ENCODE data around the gene SCAMP4. TPM values are rescaled to one million over a fixed set of nuclear protein-coding genes. Genes with fewer than 3 reads are reported as not detected.

Gene SCAMP4
- polyA plus RNA-seq, 2 of the 4 experiments (the other 2 are of a cell fraction) = 7.6 to 63.0 TPM

- POLR2A ChIA-PET = no interaction called here
- Histone ChIP-seq H3K4me3 (no peak overlapping the region), H3K27ac (no peak overlapping the region), H3K4me2 (no peak overlapping the region), H3K4me1 (no peaks in the 10 kb centered on the region), H3K9me3 (no peaks in the 10 kb centered on the region)
- 87% methylated on average over 23 of the region's 49 CpGs for WGBS (ENCODE audit: missing lambda C conversion rate)
- DNase-seq (ENCODE audit: low read depth in 1 of 2, low spot score in 1 of 2) (no peak), FAIRE-seq (no peak), ATAC-seq (no peak)
- CTCF ChIA-PET = interaction anchor here (0.7 to 1.9 kb wide), 7 partner anchors 14 to 101 kb away, joined by 3 to 4 read pairs (median 3); no protein-coding TSS in a partner anchor
- no peak for TF ChIP-seq BHLHE40 (IDR thresholded peaks at IDR 0.05; ENCODE audit: low read depth, low read length)
- no peak for TF ChIP-seq RCOR1 (IDR thresholded peaks at IDR 0.05; ENCODE audit: low read depth, low read length)
- no peak for TF ChIP-seq GATA3 (IDR thresholded peaks at IDR 0.05; ENCODE audit: borderline replicate concordance)
- no peak for TF ChIP-seq EHMT2 (IDR thresholded peaks at IDR 0.05; ENCODE audit: low read depth)
- TF ChIP-seq RNF2 (IDR thresholded peaks at IDR 0.05; ENCODE audit: borderline replicate concordance, low read depth) = no peak
- no peak for TF ChIP-seq ZNF302 (CRISPR knock-in tag; IDR thresholded peaks at IDR 0.05)
- TF ChIP-seq NPAS2 (CRISPR knock-in tag; IDR thresholded peaks at IDR 0.05; ENCODE audit: borderline replicate concordance) = no peak
- no peak for TF ChIP-seq RFX5 (IDR thresholded peaks at IDR 0.05)
- TF ChIP-seq POLR2A (IDR thresholded peaks at IDR 0.05; ENCODE audit: low read length) = no peak
- no peak for TF ChIP-seq EP300 (IDR thresholded peaks at IDR 0.05)
- TF ChIP-seq USF2 (IDR thresholded peaks at IDR 0.05) = no peak
- TF ChIP-seq FOSL2 (IDR thresholded peaks at IDR 0.05) = no peak
- TF ChIP-seq FOSL2 (CRISPR knock-in tag; IDR thresholded peaks at IDR 0.05) = no peak
- TF ChIP-seq CEBPB (IDR thresholded peaks at IDR 0.05) = no peak
- TF ChIP-seq HDAC2 (IDR thresholded peaks at IDR 0.05) = no peak
- no peak for TF ChIP-seq KDM1A (IDR thresholded peaks at IDR 0.05; ENCODE audit: low read depth)
Observed at GRCh38 chr19:1969176-1970002, 64.2 kb downstream of the SCAMP4 start.

- DNase-seq (ENCODE audit: low read depth in 1 of 2, low spot score in 1 of 2) (no peak), FAIRE-seq (no peak), ATAC-seq (no peak)
- TF ChIP-seq CBX2 (IDR thresholded peaks at IDR 0.05; ENCODE audit: borderline replicate concordance, low read depth) (no peak), SREBF2 (IDR thresholded peaks at IDR 0.05) (no peak), RFX5 (IDR thresholded peaks at IDR 0.05) (no peak), ELK1 (IDR thresholded peaks at IDR 0.05; ENCODE audit: low read depth, low read length) (no peak), CBX8 (IDR thresholded peaks at IDR 0.05) (no peak), CTCF (IDR thresholded peaks at IDR 0.05) (no peak), JUNB (IDR thresholded peaks at IDR 0.05) (no peak), HOXB13 (CRISPR knock-in tag; IDR thresholded peaks at IDR 0.05; ENCODE audit: low read depth) (no peak), ZC3H11A (IDR thresholded peaks at IDR 0.05) (no peak)
- WGBS (ENCODE audit: missing lambda C conversion rate) = 95% methylated on average over 23 of the region's 38 CpGs
- H3K4me3 ChIP-seq = no peak overlapping the region
- no peaks in the 10 kb centered on the region for H3K9me3 ChIP-seq
- POLR2A ChIA-PET = no interaction called here
- H3K27ac ChIP-seq = no peak overlapping the region
- H3K4me2 ChIP-seq = no peak overlapping the region
- H3K4me1 ChIP-seq = no peaks in the 10 kb centered on the region
- CTCF ChIA-PET = interaction anchor here (0.7 to 1.9 kb wide), 5 partner anchors 14 to 100 kb away, joined by 3 to 4 read pairs (median 3); no protein-coding TSS in a partner anchor
Observed at GRCh38 chr19:1970003-1970805, 65.0 kb downstream of the SCAMP4 start.

All from A549 (cell line).